Naive thymus-derived CD4-positive, alpha-beta T cell (primary cell): ENCODE data around the gene IRF5. TPM values are rescaled to one million over a fixed set of nuclear protein-coding genes. Genes with fewer than 3 reads are reported as not detected.

Experiments
- ATAC-seq: fragments of 150-1000 bp; cut with Tn5 transposase; 2 replicates; pipeline ENCODE4 v1.10.0; 2021; ENCODE audit warnings: mild to moderate bottlenecking, moderate library complexity
- CTCF ChIA-PET: fragments of 350-600 bp; sonication (Branson Sonifier 250); formaldehyde crosslinking; loops from one replicate; lab custom pipeline; 2021; ENCODE audit warnings: antibody characterized with exemption; lab: Charles Lee
- POLR2A ChIA-PET: fragments of 350-600 bp; sonication (Branson Sonifier 250); formaldehyde crosslinking; loops from one replicate; lab custom pipeline; 2021; ENCODE audit warnings: antibody characterized with exemption, inconsistent platforms; lab: Charles Lee
- DNase-seq, 9 donors: peaks; one replicate each; pipeline versions ENCODE4 v3.0.0 to v3.0.0-alpha.2; 2020 to 2022; ENCODE audit warnings: mixed read lengths in 1 of 9
- H3K27ac ChIP-seq: one replicate; pipeline ENCODE4 v1.7.0; 2013; ENCODE audit warnings: mild to moderate bottlenecking, low read depth, low read length, moderate library complexity
- H3K27me3 ChIP-seq, 2 donors: one replicate each; pipeline ENCODE4 v1.7.0; 2013; ENCODE audit warnings: low read length in 2 of 2, mild to moderate bottlenecking in 2 of 2, moderate library complexity in 2 of 2; ENCODE audit not compliant: control insufficient read depth in 2 of 2, insufficient read depth in 2 of 2
- H3K36me3 ChIP-seq, 3 experiments: 1 replicate in 2 of 3; 2 replicates in 1 of 3; pipeline ENCODE4 v1.7.0; 2013; ENCODE audit warnings: low read length in 3 of 3, mild to moderate bottlenecking in 3 of 3, moderate library complexity in 1 of 3; ENCODE audit not compliant: insufficient read depth in 3 of 3, control insufficient read depth in 2 of 3
- H3K4me1 ChIP-seq, 2 donors: one replicate each; pipeline ENCODE4 v1.7.0; 2013; ENCODE audit warnings: low read length in 2 of 2, mild to moderate bottlenecking in 2 of 2, moderate library complexity in 1 of 2; ENCODE audit not compliant: control insufficient read depth in 2 of 2, insufficient read depth in 2 of 2
- H3K4me3 ChIP-seq: 2 replicates; pipeline ENCODE4 v1.7.0; 2013; ENCODE audit warnings: mild to moderate bottlenecking, low read length
- H3K9me3 ChIP-seq, 3 experiments: 1 replicate in 2 of 3; 2 replicates in 1 of 3; pipeline ENCODE4 v1.7.0; 2013; ENCODE audit warnings: low read length in 3 of 3; ENCODE audit not compliant: control insufficient read depth in 2 of 3
- H3K27ac Mint-ChIP-seq, 9 donors: one replicate each; pipeline ENCODE4 v1.8.0; 2020 to 2022; ENCODE audit warnings: mixed read lengths in 9 of 9, mild to moderate bottlenecking in 8 of 9, moderate library complexity in 5 of 9, inconsistent platforms in 2 of 9
- H3K27me3 Mint-ChIP-seq, 5 donors: one replicate each; pipeline ENCODE4 v1.8.0; 2021 to 2022; ENCODE audit warnings: mixed read lengths in 5 of 5, mild to moderate bottlenecking in 1 of 5
- H3K36me3 Mint-ChIP-seq, 5 donors: one replicate each; pipeline ENCODE4 v1.8.0; 2020 to 2022; ENCODE audit warnings: mixed read lengths in 5 of 5, mild to moderate bottlenecking in 3 of 5, inconsistent platforms in 1 of 5
- H3K4me1 Mint-ChIP-seq, 7 donors: one replicate each; pipeline ENCODE4 v1.8.0; 2020 to 2022; ENCODE audit warnings: mixed read lengths in 7 of 7, mild to moderate bottlenecking in 3 of 7, inconsistent platforms in 1 of 7
- H3K4me3 Mint-ChIP-seq, 10 donors: one replicate each; pipeline ENCODE4 v1.8.0; 2020 to 2022; ENCODE audit warnings: mild to moderate bottlenecking in 10 of 10, mixed read lengths in 10 of 10, moderate library complexity in 6 of 10, inconsistent platforms in 2 of 10
- H3K9me3 Mint-ChIP-seq, 11 donors: one replicate each; pipeline ENCODE4 v1.8.0; 2020 to 2022; ENCODE audit warnings: mixed read lengths in 11 of 11, mild to moderate bottlenecking in 4 of 11, inconsistent platforms in 1 of 11, moderate library complexity in 1 of 11
- intact Hi-C, 2 donors: fragments of 100-400 bp; cut with micrococcal nuclease; formaldehyde crosslinking; loops; one replicate each; pipeline ENCODE4 v1.15.1; 2023
- polyA plus RNA-seq, 2 donors: library from polyadenylated mRNA; unstranded; fragments of 300-500 nt; fragmentation: Illumina TruSeq; gene quantifications; one replicate each; pipeline ENCODE4 v1.2.3, GENCODE V29; 2021
- total RNA-seq, 6 experiments: library from RNA in 5 of 6; stranded (reverse) in 5 of 6; gene quantifications; 1 replicate in 5 of 6; 2 replicates in 1 of 6; pipeline ENCODE4 v1.2.3 and lab custom pipeline; 2021 to 2026

Gene IRF5
- total and polyA plus RNA-seq, 7 experiments from 2014 or later: 0.38 to 33.2 (median 2.8) TPM

GRCh38 chr7:128928882-128929788 lies 8.6 kb upstream of the IRF5 start:
- intact Hi-C loops: no loop called here
- H3K36me3 Mint-ChIP-seq: peaks cover 0 to 5% (median 0%) of the 10 kb centered on the region in 5 donors
- DNase-seq: no peak
- no peaks in the 10 kb centered on the region for H3K9me3 ChIP-seq
- no peak overlapping the region for H3K4me3 Mint-ChIP-seq
- no peaks in the 10 kb centered on the region for H3K36me3 ChIP-seq
- H3K27ac Mint-ChIP-seq: no peak overlapping the region
- ChIA-PET POLR2A (no interaction called here), CTCF (no interaction called here)
- ATAC-seq: no peak
- no peaks in the 10 kb centered on the region for H3K27me3 ChIP-seq
- H3K27me3 Mint-ChIP-seq: peaks cover 0 to 14% (median 4%) of the 10 kb centered on the region in 5 donors
- H3K9me3 Mint-ChIP-seq: no peaks in the 10 kb centered on the region
- H3K4me3 ChIP-seq: no peak overlapping the region
- peaks cover 11 to 14% of the 10 kb centered on the region in 2 donors for H3K4me1 ChIP-seq
- H3K4me1 Mint-ChIP-seq: peaks cover 7 to 19% (median 10%) of the 10 kb centered on the region in 7 donors
- H3K27ac ChIP-seq: no peak overlapping the region

GRCh38 chr7:128931190-128931798 lies 6.4 kb upstream of the IRF5 start:
- peaks cover 0 to 5% (median 0%) of the 10 kb centered on the region in 5 donors for H3K36me3 Mint-ChIP-seq
- H3K9me3 ChIP-seq: no peaks in the 10 kb centered on the region
- no peaks in the 10 kb centered on the region for H3K27me3 ChIP-seq
- no peak overlapping the region for H3K27ac ChIP-seq
- DNase-seq (no peak), ATAC-seq (no peak)
- H3K9me3 Mint-ChIP-seq: no peaks in the 10 kb centered on the region
- H3K27ac Mint-ChIP-seq: no peak overlapping the region
- peaks cover 11 to 14% of the 10 kb centered on the region in 2 donors for H3K4me1 ChIP-seq
- POLR2A ChIA-PET: no interaction called here
- no peak overlapping the region for H3K4me3 Mint-ChIP-seq
- H3K4me3 ChIP-seq: no peak overlapping the region
- CTCF ChIA-PET: no interaction called here
- peaks cover 7 to 19% (median 10%) of the 10 kb centered on the region in 7 donors for H3K4me1 Mint-ChIP-seq
- H3K27me3 Mint-ChIP-seq: peaks cover 0 to 6% (median 4%) of the 10 kb centered on the region in 5 donors
- intact Hi-C loops: no loop called here
- no peaks in the 10 kb centered on the region for H3K36me3 ChIP-seq

GRCh38 chr7:128931965-128932861 lies 5.5 kb upstream of the IRF5 start:
- Histone ChIP-seq H3K4me3 (no peak overlapping the region), H3K9me3 (no peaks in the 10 kb centered on the region), H3K27ac (no peak overlapping the region), H3K4me1 (peaks cover 11 to 14% of the 10 kb centered on the region in 2 donors), H3K27me3 (no peaks in the 10 kb centered on the region), H3K36me3 (no peaks in the 10 kb centered on the region)
- Mint-ChIP-seq H3K9me3 (peaks cover 0 to 1% (median 0%) of the 10 kb centered on the region in 11 donors), H3K4me3 (peak overlapping the region in 2 of 10 donors; percentile 7 to 60), H3K27me3 (peaks cover 5 to 12% (median 9%) of the 10 kb centered on the region in 5 donors), H3K27ac (peak overlapping the region in 1 of 9 donors; percentile 62), H3K4me1 (peaks cover 10 to 25% (median 15%) of the 10 kb centered on the region in 7 donors), H3K36me3 (peaks cover 0 to 5% (median 3%) of the 10 kb centered on the region in 5 donors)
- intact Hi-C loops: no loop called here
- ChIA-PET POLR2A (no interaction called here), CTCF (no interaction called here)
- DNase-seq: no peak
- no peak for ATAC-seq

- H3K4me3 ChIP-seq: peak overlapping the region; percentile 6
Measured at GRCh38 chr7:128932862-128933179, 4.9 kb upstream of the IRF5 start.

GRCh38 chr7:128933180-128933891 lies 4.4 kb upstream of the IRF5 start:
- no peaks in the 10 kb centered on the region for H3K27me3 ChIP-seq
- no peaks in the 10 kb centered on the region for H3K36me3 ChIP-seq
- peaks cover 0 to 1% (median 0%) of the 10 kb centered on the region in 11 donors for H3K9me3 Mint-ChIP-seq
- POLR2A ChIA-PET: no interaction called here
- intact Hi-C loops: no loop called here
- H3K4me1 Mint-ChIP-seq: peaks cover 12 to 28% (median 17%) of the 10 kb centered on the region in 7 donors
- H3K27ac Mint-ChIP-seq: peak overlapping the region in 4 of 9 donors; percentile 4 to 92 (median 58)
- H3K27ac ChIP-seq: no peak overlapping the region
- ATAC-seq (peak; percentile 77), DNase-seq (peak in 5 of 9 donors; percentile 23 to 37 (median 27))
- peaks cover 0 to 5% (median 0%) of the 10 kb centered on the region in 5 donors for H3K36me3 Mint-ChIP-seq
- no peaks in the 10 kb centered on the region for H3K9me3 ChIP-seq
- H3K4me3 ChIP-seq: peak overlapping the region; percentile 6
- CTCF ChIA-PET: interaction anchor here (0.7 kb wide), 1 partner anchor 542 kb away, joined by 3 read pairs; no protein-coding TSS in a partner anchor
- H3K27me3 Mint-ChIP-seq: peaks cover 8 to 14% (median 11%) of the 10 kb centered on the region in 5 donors
- peak overlapping the region; percentile 47 to 86 (median 76) for H3K4me3 Mint-ChIP-seq
- H3K4me1 ChIP-seq: peaks cover 11 to 14% of the 10 kb centered on the region in 2 donors

More at GRCh38 chr7:128932862-128933179, 4.9 kb upstream of the IRF5 start:
- H3K36me3 ChIP-seq: no peaks in the 10 kb centered on the region
- H3K27me3 ChIP-seq: no peaks in the 10 kb centered on the region
- no peak overlapping the region for H3K27ac ChIP-seq
- Mint-ChIP-seq H3K27ac (no peak overlapping the region), H3K36me3 (peaks cover 0 to 5% (median 2%) of the 10 kb centered on the region in 5 donors), H3K9me3 (peaks cover 0 to 1% (median 0%) of the 10 kb centered on the region in 11 donors), H3K4me3 (peak overlapping the region in 7 of 10 donors; percentile 47 to 86 (median 75)), H3K4me1 (peaks cover 11 to 28% (median 16%) of the 10 kb centered on the region in 7 donors), H3K27me3 (peaks cover 8 to 14% (median 12%) of the 10 kb centered on the region in 5 donors)
- no peak for DNase-seq
- ChIA-PET CTCF (no interaction called here), POLR2A (no interaction called here)
- intact Hi-C loops: no loop called here
- H3K9me3 ChIP-seq: no peaks in the 10 kb centered on the region
- H3K4me1 ChIP-seq: peaks cover 11 to 14% of the 10 kb centered on the region in 2 donors
- ATAC-seq: no peak
